A172 (cell line): ENCODE results near the gene TRIM46. TPM values are rescaled to one million over a fixed set of nuclear protein-coding genes. Genes with fewer than 3 reads are reported as not detected.
"Not testable (repeated sequence)": the region's sequence is repeated elsewhere in the genome, so short reads cannot be mapped to it uniquely, and the experiment has no call there.

ENCODE experiments used
- DNase-seq: peaks from one replicate; pipeline ENCODE4 v3.0.0-alpha.2; 2015; ENCODE audit warnings: low spot score
- total RNA-seq: library from RNA; depleted of rRNA; stranded (reverse); fragments of >200 nt; shearing (Covaris generic); gene quantifications from 2 replicates; pipeline ENCODE4 v1.2.3, GENCODE V29; 2014

The TRIM46 gene
- total RNA-seq, 1 experiment from 2014 or later = 1.1 TPM

DNA sequence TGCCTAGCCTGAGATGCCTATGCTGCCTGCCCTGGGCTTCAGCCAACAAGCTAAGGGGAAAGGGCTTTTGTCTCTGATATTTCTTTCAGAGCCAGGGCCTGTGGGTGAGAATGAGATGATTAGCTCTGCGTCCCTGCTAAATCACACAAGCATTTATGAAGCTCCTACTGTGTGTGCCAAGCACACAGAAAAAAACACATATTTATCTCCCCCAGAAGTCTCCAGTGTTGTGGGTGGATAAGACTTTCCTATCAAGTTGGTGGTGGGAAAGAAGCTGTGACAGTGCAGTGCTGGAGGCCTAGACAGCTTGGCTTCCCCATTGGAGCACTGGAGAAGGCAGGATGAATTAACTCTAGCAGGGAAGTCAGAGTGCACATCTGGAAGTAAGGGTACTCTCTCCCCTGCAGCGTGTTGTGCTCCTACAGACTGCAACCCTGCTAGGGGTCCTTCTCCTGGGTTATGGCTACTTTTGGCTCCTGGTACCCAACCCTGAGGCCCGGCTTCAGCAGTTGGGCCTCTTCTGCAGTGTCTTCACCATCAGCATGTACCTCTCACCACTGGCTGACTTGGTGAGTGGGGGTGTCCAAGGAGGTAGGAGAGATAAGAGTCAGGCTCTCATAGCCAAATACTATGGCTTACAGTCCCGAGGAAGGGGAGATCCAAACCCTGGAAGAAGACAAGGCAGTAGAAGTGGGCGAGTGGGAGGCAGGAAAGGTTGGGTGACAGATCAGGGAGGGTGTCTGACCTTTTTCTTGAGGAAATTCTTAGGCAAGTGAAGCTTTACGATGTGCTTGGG is 36.3 kb upstream of the TRIM46 start:
- no peak for DNase-seq

DNA sequence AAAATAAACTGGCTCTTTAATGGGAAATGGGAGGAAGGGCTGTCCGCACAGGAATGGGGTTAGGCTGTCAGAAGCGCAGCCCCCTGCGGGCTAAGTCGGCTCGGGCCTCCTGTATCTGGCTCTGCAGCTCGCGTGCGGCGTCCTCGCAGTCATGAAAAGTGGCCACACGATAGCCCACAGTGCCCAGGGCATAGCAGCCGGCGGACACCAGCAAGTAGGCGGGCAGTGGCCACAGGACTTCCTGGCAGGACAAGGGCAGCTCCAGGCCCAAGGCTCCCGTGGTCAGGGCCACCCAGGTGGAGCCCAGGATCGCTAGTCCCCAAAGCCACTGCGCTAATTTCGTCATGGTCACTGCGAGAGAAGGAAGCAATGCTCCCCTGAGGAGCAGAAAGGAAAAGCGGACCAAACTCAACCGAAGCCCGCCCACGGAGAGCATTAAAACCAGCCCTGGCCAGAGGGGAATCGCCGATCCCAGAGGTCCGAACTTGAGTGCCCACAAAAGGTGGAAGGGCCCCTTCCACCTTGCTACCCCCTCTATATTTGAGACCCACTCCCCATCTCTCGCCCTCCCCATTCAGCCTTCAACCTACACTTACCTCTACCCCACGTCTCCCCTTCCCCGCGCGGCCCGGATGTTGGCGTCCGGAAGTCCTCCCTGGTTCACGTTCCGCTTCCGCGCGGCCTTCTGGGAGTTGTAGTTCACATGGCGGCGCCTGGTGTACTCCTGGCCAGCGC is 33.6 kb upstream of the TRIM46 start, which contains the start of gene DPM3:
Gene DPM3 (minus strand): TSS at position 637 of the 735 bp plus-strand sequence. CDS start 291 bp downstream, at position 346.
- peak; percentile 73 for DNase-seq

DNA sequence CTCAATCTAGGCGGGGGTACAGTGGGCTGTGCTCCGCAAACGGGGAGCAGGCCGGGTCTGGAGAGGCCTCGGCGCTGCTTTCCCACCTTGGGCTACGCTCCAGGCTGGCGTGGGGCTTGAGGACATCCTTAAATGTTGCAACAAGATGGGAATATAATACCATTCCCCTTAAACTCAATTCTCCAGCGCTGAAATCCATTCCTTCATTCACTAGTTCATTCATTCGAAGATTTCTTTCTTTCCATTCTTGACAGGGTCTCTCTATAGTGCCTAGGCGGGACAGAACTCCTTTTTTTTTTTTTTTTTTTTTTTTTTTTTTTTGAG is 33.1 kb upstream of the TRIM46 start:
- no peak for DNase-seq

DNA sequence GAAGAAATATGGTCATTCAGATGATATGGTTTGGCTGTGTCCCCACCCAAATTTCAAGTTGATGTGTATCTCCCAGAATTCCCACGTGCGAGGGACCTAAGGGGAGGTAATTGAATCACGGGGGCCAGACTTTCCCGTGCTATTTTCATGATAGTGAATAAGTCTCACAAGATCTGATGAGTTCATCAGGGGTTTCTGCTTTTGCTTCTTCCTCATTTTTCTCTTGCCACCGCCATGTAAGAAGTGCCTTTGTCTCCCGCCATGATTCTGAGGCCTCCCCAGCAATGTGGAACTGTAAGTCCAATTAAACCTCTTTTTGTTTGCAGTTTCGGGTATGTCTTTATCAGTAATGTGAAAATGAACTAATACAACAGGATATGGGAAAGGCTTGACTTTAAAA is 31.9 kb upstream of the TRIM46 start:
- DNase-seq = no peak

DNA sequence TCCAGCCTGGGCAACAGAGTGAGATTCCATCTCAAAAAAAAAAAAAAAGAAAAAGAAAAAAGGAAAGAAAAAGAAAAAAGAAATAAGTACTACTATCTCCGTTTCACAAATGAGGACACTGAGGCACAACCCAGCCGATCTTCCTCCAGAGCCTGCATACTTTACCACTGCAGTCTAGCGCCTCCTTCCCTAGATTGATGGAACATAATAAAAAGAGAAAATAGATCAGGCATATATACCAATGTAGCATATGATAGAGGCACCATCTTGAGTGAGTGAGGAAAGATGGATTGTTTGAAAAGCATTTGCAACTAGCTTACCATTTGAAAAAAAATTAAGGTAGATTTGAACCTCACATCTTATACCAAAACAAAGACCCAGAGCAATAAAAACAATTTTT is 28.2 kb upstream of the TRIM46 start:
- no peak for DNase-seq

DNA sequence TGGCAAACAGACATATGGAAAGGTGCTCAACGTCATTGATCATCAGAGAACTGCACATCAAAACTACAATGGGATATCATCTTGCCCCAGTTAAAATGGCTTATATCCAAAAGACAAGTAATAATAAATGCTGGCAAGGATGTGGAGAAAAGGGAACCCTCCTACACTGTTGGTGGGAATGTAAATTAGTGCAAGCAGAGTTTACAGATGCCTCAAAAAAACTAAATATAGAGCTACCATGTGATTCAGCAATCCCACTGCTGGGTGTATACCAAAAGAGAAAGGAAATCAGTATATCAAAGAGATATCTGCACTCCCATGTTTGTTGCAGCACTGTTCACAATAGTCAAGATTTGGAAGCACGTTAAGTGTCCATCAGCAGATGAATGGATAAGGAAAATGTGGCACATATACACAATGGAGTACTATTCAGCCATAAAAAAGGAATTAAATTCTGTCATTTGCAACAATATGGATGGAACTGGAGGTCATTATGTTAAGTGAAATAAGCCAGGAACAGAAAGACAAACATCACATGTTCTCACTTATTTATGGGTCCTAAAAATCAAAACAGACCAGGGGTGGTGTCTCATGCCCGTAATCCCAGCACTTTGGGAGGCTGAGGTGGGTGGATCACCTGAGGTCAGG is 17.5 kb upstream of the TRIM46 start:
- not testable (repeated sequence) for DNase-seq

DNA sequence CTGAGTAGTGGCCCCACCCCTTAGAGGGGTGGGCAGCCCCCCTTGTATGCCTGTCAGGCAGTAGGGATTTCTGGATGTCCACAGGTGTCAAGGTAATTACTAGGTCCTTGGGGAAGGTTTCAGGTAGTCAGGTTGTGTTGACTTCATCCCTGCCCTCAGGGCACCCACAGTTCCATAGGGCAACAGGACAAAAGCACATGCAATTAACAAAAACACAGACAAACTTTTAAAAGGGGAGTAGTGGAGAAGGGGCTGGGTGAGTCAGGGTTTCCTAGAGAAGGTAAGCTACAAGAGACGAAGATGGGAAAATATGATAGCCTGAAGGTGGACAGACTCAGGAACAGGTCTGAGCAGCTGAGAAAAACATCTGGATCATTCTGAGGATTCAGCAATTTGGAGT is 14.7 kb upstream of the TRIM46 start:
- no peak for DNase-seq

DNA sequence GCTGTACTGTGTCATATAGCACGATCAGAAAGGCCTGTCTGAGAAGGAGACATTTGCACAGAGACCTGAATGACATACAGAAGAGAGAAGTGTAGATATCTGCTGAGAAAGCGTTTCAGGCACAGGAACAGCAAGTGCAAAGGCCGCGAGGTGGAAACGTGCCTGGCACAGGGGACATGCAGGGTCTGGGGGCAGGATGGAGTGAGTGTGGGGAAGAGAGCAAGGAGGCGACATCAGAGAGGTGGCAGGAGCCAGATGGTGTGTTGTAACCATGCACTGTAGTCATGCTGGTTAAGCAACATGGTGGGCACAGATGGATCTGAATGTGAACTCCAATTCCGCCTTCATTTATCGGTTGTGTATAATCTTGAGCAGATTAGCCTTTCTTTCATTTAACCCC is 13.5 kb upstream of the TRIM46 start:
- DNase-seq = no peak

DNA sequence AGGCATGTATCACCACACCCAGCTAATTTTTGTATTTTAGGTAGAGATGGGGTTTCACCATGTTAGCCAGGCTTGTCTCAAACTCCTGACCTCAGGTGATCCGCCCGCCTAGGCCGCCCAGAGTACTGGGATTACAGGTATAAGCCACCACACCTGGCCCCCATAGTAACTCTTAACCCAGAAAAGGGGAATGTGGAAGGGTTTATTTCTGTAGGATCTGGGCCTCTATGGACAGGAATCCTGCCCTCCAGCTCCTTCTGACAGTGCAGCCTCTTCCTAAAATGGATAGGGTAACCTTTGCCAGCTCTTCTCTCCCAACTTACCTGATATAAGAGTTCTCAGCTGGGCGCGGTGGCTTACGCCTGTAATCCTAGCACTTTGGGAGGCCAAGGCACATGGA is 11.0 kb upstream of the TRIM46 start:
- not testable (repeated sequence) for DNase-seq

DNA sequence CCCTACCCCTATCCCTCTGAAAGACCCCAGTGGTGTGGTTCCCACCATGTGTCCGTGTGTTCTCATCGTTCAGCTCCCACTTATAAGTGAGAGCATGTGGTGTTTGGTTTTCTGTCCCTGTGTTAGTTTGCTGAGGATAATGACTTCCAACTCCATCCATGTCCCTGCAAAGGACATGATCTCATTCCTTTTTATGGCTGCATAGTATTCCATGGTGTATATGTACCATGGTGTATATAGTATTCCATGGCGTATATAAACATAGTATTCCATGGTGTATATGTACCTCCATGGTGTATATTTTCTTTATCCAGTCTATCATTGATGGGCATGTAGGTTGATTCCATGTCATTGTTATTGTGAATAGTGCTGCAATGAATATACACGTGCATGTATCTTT is 9.9 kb upstream of the TRIM46 start:
- DNase-seq = not testable (repeated sequence)

DNA sequence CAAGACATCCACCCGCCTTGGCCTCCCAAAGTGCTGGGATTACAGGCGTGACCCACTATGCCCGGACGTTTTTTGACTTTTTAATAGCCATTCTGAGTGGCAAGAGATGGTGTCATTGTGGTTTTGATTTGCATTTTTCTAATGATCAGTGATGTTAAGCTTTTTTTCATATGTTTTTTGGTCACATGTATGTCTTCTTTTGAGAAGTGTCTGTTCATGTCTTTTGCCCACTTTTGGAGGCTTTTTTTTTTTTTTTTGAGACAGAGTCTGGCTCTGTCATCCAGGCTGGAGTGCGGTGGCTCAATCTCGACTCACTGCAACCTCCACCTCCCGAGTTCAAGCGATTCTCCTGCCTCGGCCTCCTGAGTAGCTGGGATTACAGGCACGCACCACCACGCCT is 9.0 kb upstream of the TRIM46 start:
- DNase-seq = not testable (repeated sequence)

DNA sequence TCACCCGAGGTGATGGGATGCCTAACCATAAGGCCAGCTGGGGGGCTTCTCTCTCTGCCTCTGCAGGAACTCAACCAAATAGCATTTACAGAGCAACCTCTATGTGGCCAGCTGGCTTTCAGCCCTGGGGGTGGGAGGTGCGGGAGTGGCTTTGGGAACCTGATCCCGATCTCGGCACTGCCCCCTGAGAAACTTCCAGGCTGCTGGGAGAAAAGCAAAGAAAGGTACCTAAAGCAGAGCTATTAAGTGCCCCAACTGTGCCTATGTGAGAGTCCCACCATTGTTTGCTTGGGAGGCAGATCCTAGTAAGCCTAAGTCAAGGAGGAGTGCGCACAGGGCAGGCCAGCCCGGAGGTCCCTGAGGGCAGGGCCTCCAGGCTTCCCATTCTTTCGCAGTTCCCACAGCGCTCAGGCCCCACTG is 7.6 kb upstream of the TRIM46 start:
- no peak for DNase-seq

DNA sequence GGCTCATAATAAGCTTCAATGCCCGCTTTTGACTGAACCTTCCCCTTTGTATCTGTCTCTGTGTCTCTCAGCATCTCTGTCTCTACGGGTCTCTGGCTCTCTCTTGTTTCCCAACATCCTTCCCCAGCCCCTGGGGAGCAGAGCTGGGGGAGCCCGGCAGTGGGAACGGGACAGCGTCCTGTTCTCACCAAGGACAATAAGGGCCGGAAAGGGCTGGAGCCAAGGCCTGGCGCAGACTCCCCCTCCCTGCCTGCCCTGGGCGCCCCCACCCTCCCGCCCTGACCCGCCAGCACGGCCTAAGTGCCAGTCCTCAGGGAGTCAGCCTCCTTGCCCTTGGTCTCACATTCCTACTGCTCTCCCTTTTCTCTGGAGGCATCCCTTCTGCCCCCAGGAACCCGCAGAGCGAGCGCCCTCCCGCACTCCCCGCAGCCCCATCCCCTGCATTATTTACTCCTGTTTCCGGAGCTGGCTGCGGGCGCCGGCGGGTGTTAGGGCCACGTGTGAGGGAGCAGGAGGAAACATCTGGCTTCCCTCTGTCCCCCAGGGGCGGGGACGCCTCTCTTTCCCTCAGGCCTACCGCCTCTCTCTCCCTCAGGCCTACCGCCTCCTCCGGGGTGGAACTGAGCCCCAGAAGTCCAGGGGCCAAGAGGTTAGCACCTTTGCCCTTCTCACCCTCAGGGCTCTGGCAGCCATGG is 7.0 kb upstream of the TRIM46 start:
- DNase-seq = no peak

DNA sequence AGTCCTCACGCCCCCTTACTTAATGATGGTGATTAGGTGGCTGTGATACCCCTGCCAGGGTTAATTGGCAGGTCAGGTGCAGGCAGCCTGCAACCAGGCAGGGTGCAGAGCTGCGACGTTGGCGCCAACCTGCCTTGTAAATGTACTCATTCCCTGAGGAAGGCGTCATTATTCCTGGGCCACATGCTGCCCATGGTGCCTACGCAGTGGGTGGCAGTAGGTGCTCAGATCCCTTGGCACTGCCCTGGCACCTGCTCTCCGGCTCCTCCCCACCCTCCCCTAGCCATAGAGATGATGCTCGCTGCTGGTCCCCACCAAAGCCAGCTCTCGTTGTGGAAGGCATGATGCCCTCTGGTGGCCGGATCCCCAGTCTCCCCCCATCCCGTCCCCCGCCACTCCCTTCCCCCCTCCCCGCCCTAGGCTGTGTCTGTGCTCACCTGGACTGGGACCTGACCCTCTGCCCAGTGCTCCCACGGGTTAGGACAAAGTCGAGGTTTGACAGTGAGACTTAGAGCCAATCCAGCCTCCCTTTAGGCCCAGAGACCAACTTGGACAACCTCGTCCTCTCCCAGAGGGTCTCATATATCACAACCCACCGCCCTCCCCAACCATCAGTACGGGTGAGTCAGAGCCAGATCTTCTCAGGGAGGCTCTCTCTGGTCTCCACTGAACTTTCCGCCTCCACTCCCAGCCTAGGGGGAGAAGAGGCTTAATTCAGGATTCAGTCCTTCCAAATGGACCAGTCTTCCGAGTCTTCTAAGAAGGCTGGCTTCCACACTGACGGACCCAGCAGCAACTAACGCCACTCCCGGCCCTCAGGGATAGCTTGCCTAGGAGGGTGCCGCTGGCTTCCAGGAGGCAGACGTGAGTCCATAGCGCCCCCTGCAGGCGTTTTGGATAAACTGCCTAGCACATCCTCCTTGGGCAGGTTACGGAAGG is 6.2 kb upstream of the TRIM46 start:
- peak; percentile 81 for DNase-seq

DNA sequence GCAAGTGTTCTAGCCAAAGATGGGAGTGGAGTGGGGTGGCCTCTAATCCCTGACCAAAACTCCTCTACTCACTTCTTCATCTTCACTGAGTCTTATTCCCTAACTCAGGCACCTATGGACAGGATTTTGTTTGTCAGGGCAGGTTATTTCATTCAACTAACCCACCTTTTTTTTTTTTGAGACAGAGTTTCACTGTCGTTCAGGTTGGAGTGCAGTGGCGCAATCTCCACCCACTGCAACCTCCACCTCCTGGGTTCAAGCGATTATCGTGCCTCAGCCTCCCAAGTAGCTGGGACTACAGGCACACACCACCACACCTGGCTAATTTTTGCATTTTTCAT is 5.6 kb upstream of the TRIM46 start:
- DNase-seq = not testable (repeated sequence)

DNA sequence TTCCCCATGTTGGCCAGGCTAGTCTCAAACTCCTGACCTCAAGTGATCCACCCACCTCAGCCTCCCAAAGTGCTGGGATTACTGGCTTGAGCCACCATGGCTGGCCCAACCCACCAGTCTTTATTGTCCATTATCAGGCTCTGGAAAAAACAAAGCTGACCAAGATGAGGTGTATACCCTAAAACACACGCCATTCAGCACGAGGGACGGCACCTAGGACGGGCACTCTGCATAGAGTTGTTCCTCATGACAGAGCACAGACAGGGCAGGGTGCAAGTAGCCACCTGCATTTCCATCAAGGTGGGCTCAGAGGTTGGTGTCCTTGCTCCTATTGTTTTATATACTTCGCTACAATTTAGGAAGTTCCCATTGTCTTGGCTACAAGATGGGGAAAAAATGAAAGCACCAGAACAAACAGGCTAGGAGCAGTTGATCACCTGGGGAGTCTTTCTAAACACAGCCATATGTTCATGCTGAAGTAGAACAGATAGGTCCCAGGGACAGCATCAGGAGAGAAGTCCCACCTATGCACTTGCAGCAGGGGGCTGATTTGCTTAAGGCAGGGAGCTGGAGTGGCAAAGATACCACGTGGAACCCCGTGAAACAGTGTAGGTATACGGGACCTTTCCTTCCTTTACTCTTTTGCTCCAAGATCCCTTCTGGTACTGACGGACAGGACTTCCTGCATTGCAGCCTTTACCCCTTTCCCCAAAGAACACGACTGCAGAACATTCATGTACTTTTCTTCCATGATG is 5.0 kb upstream of the TRIM46 start:
- no peak for DNase-seq

DNA sequence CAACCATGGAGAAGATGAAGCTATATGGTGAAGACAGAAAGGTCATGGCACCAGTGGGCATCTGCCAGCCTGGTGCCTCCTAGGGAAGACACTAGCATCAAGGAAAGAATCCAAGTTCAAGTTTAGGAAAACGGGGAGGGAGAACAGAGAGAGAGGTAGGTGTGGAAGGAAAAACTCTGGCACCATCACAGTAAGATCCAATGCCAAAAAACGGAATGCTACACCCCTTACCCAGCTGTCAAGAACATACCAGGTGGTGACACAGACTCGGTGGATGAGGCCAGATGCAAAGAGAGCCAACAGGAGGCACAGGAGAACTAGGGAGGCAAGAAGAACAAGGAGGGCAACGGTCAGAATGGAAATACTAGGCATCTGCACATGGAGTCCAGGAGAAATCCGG is 4.1 kb upstream of the TRIM46 start:
- DNase-seq = no peak

DNA sequence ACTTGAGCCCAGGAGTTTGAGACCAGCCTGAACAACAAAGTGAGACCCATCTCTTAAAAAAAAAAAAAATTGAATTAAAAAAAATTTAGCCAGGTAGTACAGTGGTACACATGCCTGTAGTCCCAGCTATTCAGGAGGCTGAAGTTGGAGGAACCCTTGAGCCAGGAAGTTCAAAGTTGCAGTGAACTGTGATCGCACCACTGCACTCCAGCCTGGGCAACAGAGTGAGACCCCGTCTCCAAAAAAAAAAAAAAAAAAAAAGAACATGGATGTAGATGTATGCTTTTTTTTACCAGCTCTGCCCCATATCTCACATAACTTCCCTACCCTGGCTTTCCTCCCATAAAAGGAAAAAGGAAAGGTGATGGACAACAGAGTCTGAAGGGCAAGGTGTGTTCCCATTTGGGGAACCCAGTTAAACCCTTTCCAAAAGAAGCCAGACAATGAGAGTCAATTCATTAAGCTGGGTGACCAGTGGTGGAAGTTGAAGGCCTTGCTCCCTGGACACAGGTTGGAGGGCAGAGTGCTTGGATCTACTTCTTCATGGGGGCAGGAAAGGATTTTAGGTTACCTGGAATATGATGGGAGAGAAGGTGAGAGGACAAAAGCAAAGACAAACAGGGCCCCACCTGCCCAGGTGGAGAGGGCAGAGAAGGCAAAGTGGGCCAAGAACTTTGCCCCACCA is 3.4 kb upstream of the TRIM46 start:
- DNase-seq = no peak

DNA sequence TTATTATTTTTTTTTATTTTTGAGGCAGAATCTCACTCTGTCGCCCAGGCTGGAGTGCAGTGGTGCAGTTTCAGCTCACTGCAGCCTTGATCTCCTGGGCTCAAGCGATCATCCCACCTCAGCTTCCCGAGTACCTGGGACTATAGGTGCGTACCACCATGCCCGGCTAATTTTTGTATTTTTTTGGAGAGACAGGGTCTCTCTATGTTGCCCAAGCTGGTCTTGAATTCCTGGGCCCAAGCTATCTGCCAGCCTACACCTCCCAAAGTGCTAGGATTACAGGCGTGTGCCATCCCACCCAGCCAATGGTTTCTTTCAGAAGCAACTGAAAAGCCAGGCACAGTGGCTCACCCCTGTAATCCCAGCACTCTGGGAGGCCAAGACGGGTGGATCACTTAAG is 2.8 kb upstream of the TRIM46 start:
- DNase-seq = no peak
